GM20000 (cell line): Measurements from ENCODE around the gene GLUL.

Experiments
- DNase-seq: peaks from one replicate; pipeline ENCODE4 v3.0.0; 2012; ENCODE audit warnings: low spot score
- CTCF ChIP-seq: IDR thresholded peaks from 2 replicates; pipeline ENCODE4 v1.5.1; 2012; ENCODE audit warnings: mild to moderate bottlenecking, control low read depth; ENCODE audit errors: extremely low read depth, missing control alignments

GLUL gene

GRCh38 chr1:182407724-182408123, 16.1 kb upstream of the GLUL start:
- DNase-seq, result no peak
- no peak for TF ChIP-seq CTCF

GRCh38 chr1:182406012-182406411, 14.4 kb upstream of the GLUL start:
- DNase-seq, result no peak
- no peak for TF ChIP-seq CTCF

- TF ChIP-seq CTCF, result no peak
- DNase-seq, result no peak
These were observed 14.0 kb upstream of the GLUL start for GRCh38 chr1:182405578-182405977.

GRCh38 chr1:182404781-182405180, 13.2 kb upstream of the GLUL start:
- no peak for DNase-seq
- TF ChIP-seq CTCF, result no peak

- no peak for DNase-seq
- no peak for TF ChIP-seq CTCF
These were observed 9.0 kb upstream of the GLUL start, which contains the start of gene TEDDM1 for GRCh38 chr1:182400567-182400966. Gene TEDDM1, minus strand, starts transcription at chr1:182400667. Its CDS starts 182 bp downstream, at chr1:182400485.

- TF ChIP-seq CTCF, result no peak
- no peak for DNase-seq
These were observed 6.2 kb upstream of the GLUL start for GRCh38 chr1:182397653-182398393.

DNA sequence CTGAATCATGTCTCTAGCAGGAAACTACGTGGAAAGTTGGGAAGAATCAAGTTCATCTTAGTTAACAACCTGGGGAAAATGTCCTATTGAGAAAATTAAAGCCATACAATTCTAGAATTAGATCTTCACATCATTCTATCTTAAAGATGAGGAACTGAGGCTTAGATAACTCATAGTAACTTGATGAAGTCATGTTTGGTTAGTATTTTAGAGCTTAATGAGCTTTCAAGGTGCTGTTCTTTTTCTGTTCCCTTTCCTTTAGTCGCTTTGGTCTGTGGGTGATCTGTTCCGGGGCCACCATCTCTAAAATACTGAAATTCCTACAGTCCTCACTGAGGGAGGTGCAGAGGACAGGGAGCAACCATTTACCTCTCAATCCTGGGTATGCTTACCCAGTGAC, 4.3 kb upstream of the GLUL start:
- TF ChIP-seq CTCF, result no peak
- DNase-seq, result no peak
